HG02588 (cell line): ENCODE results near the gene SPDYE4.

Source experiments
- ATAC-seq: cut with Tn5 transposase; IDR thresholded peaks from one replicate; pipeline ENCODE4 v1.9.1; 2021; ENCODE audit warnings: mild to moderate bottlenecking, moderate library complexity; ENCODE audit not compliant: unreplicated experiment

Gene SPDYE4

DNA sequence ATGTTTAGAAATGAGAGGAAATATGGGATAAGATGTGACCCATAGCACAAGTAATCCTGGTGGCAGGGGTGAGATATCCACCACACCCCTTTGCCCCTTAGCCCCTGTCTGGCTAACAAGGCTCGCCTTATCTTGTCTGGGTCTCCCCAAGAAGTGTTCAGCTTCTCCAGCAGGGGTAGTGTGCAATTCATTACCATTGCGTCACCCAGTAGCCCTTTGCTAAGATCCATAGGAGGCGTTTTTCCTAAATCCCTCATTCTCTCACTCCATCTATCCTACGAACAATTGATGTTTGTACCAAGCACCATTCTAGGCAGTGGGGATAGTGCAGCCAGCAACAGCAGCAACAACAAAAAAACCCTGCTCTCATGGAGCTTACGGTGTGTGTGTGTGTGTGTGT, 44.5 kb downstream of the SPDYE4 start:
- no peak for ATAC-seq

DNA sequence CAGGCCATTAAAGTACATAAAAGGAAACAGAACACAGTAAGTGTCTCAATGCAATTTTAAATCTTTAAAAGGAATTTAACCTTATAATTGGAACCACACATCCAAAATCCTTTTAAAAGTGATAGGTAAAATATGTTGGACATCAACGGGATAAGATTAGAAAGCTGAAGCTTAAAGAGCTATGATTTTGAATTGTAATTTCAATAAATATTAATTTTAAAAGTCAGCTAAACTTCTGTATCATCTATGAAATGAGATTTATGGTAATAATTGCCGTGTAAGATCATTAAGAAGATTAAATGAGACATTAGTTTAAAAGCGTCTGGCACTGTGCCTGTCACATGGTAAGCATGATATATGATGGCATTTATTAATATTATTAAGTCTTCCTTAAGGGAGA, 45.0 kb downstream of the SPDYE4 start:
- no peak for ATAC-seq

DNA sequence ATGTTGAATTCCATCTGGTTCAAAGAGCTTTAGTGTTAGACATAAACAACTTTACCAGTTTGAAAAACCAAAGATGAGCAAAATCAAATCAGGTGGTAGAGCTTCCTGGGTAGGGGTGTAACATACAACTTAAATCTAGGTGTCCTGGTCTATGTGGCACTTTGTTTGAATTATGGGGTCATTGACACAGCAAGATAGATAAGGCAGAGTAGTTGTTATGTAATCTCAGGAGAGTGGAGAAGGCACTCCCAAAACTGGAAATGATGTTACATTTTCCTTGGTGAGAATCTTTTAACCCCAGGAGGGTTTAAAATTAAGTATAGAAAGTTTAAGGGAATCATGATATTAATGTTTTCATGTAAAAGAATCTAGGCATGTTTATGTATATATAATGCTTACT, 45.6 kb downstream of the SPDYE4 start:
- no peak for ATAC-seq

DNA sequence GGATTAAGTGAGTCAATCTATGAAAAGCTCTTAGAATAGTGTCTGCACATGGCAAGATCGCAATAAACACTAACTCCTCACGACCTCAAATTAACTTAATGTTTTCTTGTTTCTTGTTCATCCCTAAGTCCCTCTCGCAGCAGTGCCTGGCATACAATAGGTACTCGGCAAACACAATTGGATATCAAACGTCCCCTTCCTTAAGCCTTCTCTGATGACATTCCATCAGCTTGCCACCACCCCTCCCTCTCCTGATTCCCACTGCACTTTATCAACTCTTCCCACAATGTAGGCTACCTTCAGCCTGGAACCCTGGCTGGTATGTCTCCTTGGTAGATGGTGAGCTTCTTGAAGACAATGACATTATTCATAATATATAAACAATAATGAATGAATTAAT, 47.1 kb downstream of the SPDYE4 start:
- ATAC-seq, result no peak

- ATAC-seq, result no peak
Observed at GRCh38 chr17:8710813-8711212, 47.5 kb downstream of the SPDYE4 start.

- ATAC-seq, result no peak
Observed at GRCh38 chr17:8709006-8709405, 49.3 kb downstream of the SPDYE4 start.

GRCh38 chr17:8708025-8708461, 50.3 kb downstream of the SPDYE4 start:
- ATAC-seq, result no peak

GRCh38 chr17:8707332-8708024, 50.9 kb downstream of the SPDYE4 start:
- ATAC-seq, result no peak

DNA sequence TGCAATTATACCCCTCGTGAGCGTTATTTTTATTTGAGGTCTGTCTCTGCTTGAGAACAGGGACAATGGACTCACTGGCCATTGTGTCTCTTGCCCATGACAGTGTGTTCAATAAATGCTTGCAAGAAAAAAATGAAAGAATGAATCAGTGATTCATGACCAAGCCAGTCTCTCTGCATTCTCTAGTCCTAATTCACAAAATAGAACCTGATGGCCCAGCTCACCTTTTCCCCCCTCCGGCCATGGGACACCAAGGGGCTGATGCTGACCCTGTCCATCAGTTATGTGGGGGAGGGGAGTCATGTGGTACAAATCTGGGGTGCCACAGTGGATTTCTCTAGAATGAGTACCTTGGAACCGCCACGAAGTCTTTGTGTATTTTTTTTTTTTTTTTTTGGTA, 51.9 kb downstream of the SPDYE4 start:
- no peak for ATAC-seq

- ATAC-seq, result no peak
Observed at GRCh38 chr17:8705427-8705826, 52.9 kb downstream of the SPDYE4 start.

- no peak for ATAC-seq
Observed at GRCh38 chr17:8703001-8703400, 55.3 kb downstream of the SPDYE4 start.

- no peak for ATAC-seq
Observed at GRCh38 chr17:8701754-8702153, 56.6 kb downstream of the SPDYE4 start.

DNA sequence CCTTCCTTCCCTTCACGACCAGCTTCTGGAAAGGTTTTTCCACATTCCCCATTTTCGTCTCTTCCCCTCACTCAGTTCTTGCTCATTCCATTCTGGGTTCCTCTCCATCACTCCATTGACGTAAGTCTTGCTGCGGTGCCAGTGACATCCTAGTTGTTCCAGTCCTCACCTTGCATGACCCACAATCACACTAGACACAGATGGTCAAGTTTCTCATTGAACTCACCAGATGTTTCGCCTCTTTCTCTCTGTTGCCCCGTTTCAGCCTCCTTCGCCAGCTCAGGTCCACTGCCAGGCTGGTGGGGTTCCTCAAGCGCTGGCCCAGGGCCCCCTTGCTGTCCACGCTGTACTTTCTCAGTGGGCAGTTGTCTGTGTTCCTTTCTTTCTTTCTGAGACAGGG, 57.1 kb downstream of the SPDYE4 start:
- ATAC-seq, result no peak
